Activated CD4-positive, alpha-beta T cell treated with anti-CD3 and anti-CD28 coated beads, Interleukin-2, amount 50 U/mL, for 24 hours (primary cell): ENCODE measurements around the gene MAGEA8.
"Not testable (repeated sequence)": the region's sequence is repeated elsewhere in the genome, so short reads cannot be mapped to it uniquely, and the experiment has no call there.

ENCODE experiments used
- DNase-seq, 2 donors: peaks; one replicate each; pipeline ENCODE4 v3.0.0-alpha.2; 2020; ENCODE audit warnings: low read depth in 1 of 2, low spot score in 1 of 2

Gene MAGEA8

DNA sequence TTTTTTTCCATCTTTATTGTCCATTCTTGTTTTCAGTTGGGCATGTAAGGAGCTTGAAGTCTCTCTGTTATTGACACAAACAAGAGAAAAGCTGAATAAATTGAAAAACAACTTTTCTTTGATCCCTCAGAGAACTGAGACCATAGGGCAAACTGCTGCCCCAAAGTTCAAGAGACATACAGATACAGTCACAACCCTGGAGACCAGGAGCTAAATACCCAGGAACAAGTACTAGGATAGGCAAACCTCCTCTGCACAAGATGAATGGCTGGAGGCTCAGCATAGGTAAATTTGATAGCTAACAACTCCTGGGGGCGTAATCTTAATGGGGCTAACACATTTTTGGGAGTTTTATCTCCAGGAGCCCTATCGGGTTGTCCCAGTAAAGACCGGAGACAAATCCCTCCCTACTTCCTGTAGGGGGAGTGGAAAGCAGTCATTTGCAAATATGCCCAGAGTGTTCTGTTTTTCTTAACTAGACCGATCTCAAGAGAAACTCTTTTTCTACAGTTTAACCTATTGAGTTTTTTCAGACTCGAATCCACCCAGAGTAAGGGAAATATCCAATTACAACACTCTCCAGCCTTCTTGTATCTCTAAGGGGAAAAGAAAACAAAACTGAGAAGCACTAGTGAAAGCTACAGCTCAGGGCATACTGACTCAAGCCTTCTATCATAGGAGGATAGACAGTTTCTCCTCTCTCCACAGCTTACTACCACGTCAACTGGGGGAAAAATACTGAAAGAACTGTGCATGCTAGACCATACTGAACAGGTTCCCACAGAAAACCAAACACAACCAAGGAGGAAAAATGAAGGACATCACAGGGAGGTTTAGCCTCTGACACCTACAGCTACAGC lies 23.1 kb downstream of the MAGEA8 start:
- no peak for DNase-seq

- no peak for DNase-seq
These were observed 27.3 kb downstream of the MAGEA8 start for GRCh38 chrX:149908308-149908707.

DNA sequence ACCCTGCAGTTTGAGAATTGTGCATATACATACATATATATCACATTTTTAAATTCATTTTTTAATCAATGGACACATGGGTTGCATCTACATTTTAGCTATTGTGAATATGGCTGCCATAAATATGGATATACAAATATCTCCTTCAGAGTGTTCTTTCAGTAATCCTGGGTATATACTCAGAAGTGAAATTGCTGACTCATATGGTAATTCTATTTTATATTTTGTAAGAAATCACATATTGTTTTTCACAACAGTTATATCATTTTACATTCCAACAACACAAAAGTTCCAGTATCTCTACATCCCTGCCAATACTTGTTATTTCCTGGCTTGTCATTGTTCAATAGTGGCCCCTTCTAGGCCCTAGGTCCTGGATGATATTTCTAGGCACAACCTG lies 27.7 kb downstream of the MAGEA8 start:
- DNase-seq, result no peak

DNA sequence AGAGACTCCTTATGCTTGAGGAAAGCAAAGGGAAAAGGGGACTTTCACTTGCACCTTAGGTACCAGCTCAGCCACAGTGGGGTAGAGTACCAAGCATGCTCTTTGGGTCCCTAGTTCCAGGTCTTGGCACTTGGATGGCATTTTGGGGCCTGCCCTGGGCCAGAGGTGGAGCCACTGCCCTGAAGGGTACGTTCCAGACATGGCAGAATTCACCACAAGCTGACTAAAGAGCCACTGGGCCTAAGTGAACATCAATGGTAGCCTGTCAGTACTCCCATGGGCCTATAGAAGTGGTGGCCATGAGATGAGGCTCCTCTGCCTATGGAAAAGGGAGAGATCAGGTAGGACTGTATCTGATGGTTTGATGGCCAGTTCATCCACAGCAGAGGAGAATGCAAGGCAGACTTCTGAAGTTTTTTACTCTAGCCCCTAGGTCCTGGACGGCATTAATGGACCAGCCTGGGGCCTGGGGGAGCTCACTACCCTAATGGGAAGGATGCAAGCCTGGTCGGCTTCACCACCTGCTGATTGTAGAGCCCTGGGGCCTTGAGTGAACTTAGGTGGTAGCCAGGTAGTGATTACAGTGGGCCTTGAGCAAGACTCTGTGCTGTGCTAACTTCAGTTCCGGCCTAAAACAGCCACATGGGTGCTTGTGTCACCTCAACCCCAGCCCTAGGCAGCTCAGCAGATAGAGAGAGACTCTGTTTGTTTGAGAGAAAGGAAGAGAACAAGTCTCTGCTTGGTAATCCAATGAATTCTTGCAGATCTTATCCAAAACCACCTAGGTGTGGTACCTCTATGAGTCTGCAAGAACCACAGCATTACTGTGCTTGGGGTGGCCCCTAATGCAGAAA lies 28.6 kb downstream of the MAGEA8 start:
- DNase-seq, result no peak

- DNase-seq, result no peak
These were observed 29.3 kb downstream of the MAGEA8 start for GRCh38 chrX:149910178-149910695.

GRCh38 chrX:149916745-149917392 lies 35.9 kb downstream of the MAGEA8 start:
- DNase-seq, result no peak

- DNase-seq, result not testable (repeated sequence)
These were observed 42.9 kb downstream of the MAGEA8 start for GRCh38 chrX:149923836-149924235.

- not testable (repeated sequence) for DNase-seq
These were observed 43.5 kb downstream of the MAGEA8 start for GRCh38 chrX:149924434-149924833.

DNA sequence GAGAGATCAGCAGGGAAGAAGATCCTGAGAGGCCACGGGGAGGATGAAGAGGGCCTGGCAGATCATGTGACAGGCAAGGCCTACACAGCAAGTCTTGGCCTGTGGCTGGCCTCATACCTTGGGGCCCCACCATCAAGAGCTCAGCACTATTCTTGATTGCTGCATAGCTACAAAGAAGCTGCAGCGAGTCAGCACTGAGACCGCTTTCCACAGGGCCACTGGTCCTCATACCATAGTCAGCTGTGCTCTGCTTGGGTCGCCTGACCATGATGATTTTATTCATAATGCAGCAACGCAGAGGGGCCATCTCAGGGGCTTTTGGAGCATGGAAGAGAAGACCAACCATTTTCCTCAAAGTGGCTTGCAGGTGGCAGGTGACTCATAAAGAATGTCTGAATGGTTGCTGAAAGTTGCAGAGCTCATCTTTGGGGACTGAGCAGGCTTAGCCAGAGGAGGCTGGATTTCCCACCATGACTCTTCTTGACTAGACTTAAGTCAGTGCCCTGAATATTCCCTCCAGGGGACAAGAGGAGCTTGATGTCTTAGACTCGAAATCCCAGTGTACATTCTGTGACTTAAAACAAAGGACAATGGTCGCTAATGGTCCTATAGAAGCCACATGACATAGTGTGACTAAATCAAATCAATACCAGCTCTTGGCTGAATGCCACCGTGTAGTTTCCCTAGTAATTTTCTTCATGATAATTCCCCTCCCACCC lies 46.4 kb downstream of the MAGEA8 start:
- not testable (repeated sequence) for DNase-seq

DNA sequence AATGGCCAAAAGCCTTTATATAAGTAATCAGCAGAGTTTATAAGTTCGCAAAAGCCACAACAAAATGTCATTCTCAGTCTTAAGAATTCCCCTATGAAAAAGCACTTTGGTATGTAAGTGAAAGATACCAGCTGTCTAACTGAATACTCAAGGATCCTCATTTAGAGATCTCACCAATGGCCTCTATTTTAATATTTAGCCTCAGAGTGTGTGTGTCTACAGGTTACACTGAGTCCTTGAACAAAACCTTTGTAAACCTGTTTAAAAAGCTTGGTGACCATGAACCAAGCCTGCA lies 46.9 kb downstream of the MAGEA8 start:
- DNase-seq, result not testable (repeated sequence)

DNA sequence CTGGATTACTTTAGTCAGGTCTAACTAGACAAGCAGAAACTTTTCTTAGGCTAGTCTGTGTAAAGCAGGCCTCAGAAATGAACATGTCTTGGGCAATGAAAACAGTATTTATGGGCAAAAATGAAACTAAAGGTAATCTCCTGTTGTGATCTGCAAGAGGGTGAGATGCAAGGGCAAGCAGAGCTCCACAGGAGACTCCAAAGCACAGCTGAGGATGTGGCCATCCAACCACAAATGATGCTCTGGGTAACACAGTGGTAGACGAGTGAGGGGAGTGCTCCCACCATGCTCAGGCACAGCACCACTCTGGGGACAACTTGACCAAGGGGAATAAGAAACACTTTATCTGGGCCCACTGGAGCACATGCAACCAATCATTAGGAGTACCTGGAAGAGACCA lies 47.7 kb downstream of the MAGEA8 start:
- not testable (repeated sequence) for DNase-seq

- DNase-seq, result not testable (repeated sequence)
These were observed 48.4 kb downstream of the MAGEA8 start, which contains the start of gene HSFX4 for GRCh38 chrX:149929400-149929799. Gene HSFX4 (plus strand): TSS chrX:149929573. CDS start chrX:149929645, 72 bp downstream.

DNA sequence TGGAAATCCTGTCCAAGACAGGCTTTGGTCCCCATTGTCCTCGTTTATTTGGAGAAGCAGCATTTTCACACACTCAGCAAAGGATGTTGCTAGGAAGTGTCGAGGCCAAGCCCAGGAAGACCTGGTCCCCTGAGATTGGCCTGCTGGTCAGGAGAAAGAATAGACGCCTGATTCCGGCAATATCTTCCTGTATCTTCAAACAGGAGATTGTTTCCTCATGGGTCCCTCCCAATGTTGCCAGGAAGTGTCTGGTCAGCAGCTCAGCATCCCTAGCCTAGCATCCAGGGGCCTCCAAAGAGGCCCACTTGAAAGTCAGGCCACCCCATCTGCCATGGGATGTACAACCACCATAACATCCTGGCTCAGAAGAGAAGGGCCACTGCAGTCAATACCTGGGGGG lies 50.4 kb downstream of the MAGEA8 start:
- DNase-seq, result not testable (repeated sequence)

DNA sequence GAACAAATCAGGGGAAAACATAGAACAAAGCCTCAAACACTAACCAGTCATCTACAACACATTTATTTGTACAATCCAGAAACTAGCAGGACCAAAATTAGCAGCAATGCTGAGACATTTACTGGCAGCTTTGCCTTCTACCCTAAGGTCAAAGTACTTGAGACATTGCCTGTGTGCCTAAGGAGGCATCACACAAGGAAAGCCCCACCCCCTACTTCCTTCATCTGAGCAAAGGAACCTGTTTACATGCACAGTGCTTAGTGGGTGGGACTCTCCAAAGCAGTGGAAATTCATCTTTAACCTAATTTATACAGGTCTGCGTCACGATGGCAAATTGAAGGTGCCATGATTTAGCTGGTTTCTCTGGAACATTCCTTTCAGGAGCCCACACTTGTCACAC lies 51.2 kb downstream of the MAGEA8 start:
- not testable (repeated sequence) for DNase-seq

GRCh38 chrX:149932970-149933369 lies 52.0 kb downstream of the MAGEA8 start:
- DNase-seq, result not testable (repeated sequence)

- DNase-seq, result not testable (repeated sequence)
These were observed 52.6 kb downstream of the MAGEA8 start for GRCh38 chrX:149933547-149933946.
